Measurements from ENCODE around the gene OR2T1.

GRCh38 chr1:248375446-248375845 is 27.4 kb upstream of the OR2T1 start, which contains the start of gene OR2T6:
- TF ChIP-seq, protein P1, sequence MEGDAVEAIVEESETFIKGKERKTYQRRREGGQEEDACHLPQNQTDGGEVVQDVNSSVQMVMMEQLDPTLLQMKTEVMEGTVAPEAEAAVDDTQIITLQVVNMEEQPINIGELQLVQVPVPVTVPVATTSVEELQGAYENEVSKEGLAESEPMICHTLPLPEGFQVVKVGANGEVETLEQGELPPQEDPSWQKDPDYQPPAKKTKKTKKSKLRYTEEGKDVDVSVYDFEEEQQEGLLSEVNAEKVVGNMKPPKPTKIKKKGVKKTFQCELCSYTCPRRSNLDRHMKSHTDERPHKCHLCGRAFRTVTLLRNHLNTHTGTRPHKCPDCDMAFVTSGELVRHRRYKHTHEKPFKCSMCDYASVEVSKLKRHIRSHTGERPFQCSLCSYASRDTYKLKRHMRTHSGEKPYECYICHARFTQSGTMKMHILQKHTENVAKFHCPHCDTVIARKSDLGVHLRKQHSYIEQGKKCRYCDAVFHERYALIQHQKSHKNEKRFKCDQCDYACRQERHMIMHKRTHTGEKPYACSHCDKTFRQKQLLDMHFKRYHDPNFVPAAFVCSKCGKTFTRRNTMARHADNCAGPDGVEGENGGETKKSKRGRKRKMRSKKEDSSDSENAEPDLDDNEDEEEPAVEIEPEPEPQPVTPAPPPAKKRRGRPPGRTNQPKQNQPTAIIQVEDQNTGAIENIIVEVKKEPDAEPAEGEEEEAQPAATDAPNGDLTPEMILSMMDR (IDR thresholded peaks at IDR 0.05): no peak
- no peak for TF ChIP-seq EZH2 (IDR thresholded peaks at IDR 0.05; ENCODE audit: borderline replicate concordance, insufficient read depth, low read depth, low read length, poor library complexity, severe bottlenecking)

Measured in B cell (primary cell).